ENCODE data around the gene MLC1.

DNA sequence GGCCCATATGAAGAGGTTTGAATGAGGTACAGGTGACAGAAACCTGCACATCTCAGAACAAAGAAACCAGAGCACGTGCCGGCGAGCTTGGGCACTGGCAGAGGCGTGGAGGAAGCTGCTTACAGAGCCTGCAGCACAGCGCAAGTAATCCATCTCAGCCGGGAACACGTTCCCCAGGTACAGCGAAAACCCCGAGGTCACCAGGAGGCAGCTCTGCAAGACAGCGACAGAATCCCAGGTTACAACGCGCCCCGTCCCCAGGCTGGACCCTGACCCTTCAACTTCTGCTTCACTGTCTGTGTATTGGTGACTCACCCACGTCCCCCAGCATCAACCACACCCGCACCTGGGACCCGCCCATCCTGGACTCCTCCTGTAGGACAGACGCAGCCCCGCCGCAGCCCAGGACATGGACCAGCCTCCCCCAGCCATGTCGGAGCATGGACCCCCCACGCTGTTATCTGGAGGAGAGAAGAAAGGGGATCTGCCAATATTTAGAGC lies 2.2 kb downstream of the MLC1 start:
- TF ChIP-seq CTCF (conservative IDR thresholded peaks at IDR 0.05; ENCODE audit: low read depth, low read length) (no peak), MAFK (IDR thresholded peaks at IDR 0.05; ENCODE audit: low read depth, low read length) (no peak), POLR2A (IDR thresholded peaks at IDR 0.05; ENCODE audit: low read depth, low read length) (no peak), RAD21 (IDR thresholded peaks at IDR 0.05; ENCODE audit: low read length) (no peak), SMC3 (IDR thresholded peaks at IDR 0.05; ENCODE audit: low read depth, low read length) (no peak), NFE2L2 (IDR thresholded peaks at IDR 0.05; ENCODE audit: low read depth, low read length) (no peak), ELK1 (IDR thresholded peaks at IDR 0.05; ENCODE audit: borderline replicate concordance, low read depth, low read length) (no peak)
- TF ChIP-seq, protein P1, sequence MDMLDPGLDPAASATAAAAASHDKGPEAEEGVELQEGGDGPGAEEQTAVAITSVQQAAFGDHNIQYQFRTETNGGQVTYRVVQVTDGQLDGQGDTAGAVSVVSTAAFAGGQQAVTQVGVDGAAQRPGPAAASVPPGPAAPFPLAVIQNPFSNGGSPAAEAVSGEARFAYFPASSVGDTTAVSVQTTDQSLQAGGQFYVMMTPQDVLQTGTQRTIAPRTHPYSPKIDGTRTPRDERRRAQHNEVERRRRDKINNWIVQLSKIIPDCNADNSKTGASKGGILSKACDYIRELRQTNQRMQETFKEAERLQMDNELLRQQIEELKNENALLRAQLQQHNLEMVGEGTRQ (IDR thresholded peaks at IDR 0.05; ENCODE audit: low read depth, low read length) = no peak
